ENCODE results near the gene RBM45.

DNA sequence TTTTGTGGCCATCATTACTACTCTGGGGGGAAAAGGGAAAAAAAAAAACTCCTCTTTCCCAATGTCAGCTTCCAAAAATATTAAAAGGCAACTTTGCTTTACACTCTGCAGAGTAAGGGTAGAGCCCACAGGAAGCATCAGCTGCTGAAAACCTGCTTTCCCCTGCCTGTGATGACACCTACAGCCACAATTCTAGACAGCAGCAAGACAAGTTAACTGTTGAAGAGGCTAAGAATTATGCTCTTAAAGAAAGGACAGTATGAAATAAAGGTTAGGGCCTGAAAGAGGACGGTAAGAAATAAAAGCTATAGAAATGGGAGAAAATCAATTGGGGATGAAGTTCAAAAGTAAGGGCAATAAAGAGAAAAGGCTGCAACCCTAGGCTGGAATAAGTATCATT, 42.7 kb upstream of the RBM45 start:
- TF ChIP-seq, protein P1, sequence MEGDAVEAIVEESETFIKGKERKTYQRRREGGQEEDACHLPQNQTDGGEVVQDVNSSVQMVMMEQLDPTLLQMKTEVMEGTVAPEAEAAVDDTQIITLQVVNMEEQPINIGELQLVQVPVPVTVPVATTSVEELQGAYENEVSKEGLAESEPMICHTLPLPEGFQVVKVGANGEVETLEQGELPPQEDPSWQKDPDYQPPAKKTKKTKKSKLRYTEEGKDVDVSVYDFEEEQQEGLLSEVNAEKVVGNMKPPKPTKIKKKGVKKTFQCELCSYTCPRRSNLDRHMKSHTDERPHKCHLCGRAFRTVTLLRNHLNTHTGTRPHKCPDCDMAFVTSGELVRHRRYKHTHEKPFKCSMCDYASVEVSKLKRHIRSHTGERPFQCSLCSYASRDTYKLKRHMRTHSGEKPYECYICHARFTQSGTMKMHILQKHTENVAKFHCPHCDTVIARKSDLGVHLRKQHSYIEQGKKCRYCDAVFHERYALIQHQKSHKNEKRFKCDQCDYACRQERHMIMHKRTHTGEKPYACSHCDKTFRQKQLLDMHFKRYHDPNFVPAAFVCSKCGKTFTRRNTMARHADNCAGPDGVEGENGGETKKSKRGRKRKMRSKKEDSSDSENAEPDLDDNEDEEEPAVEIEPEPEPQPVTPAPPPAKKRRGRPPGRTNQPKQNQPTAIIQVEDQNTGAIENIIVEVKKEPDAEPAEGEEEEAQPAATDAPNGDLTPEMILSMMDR (IDR thresholded peaks at IDR 0.05): no peak
- TF ChIP-seq POLR2A (IDR thresholded peaks at IDR 0.05): no peak

All from esophagus squamous epithelium (tissue), 4 donors.